GM12892 (cell line): ENCODE measurements around the gene INSYN2A.

ENCODE experiments used
- POLR2A ChIP-seq: IDR thresholded peaks from 2 replicates; pipeline ENCODE4 v1.6.1; 2011; ENCODE audit warnings: low read depth, low read length, control low read depth
- POLR2AphosphoS5 ChIP-seq: IDR thresholded peaks from 2 replicates; pipeline ENCODE4 v1.6.1; 2011; ENCODE audit warnings: low read depth, low read length, control low read depth
- TAF1 ChIP-seq: IDR thresholded peaks from 2 replicates; pipeline ENCODE4 v1.6.1; 2011; ENCODE audit warnings: low read depth, mild to moderate bottlenecking, control low read depth, low read length, borderline replicate concordance

- no peak for TF ChIP-seq TAF1
- no peak for TF ChIP-seq POLR2AphosphoS5
- TF ChIP-seq POLR2A: no peak
Observed at GRCh38 chr10:127182161-127182560, 14.2 kb downstream of the INSYN2A start.
